IMR-90 (cell line): ENCODE data around the gene SLC7A7.

Experiments
- BHLHE40 ChIP-seq: fragments of 150-350 bp; IDR thresholded peaks from 2 replicates; pipeline ENCODE4 v1.6.1; 2016; ENCODE audit warnings: mild to moderate bottlenecking, low read depth, low read length
- CTCF ChIP-seq: conservative IDR thresholded peaks from 2 replicates; pipeline ENCODE4 v1.5.1; 2012; ENCODE audit warnings: mild to moderate bottlenecking, low read depth, low read length, improper control_type of control experiment
- MAFK ChIP-seq: IDR thresholded peaks from 2 replicates; pipeline ENCODE4 v1.6.1; 2012; ENCODE audit warnings: low read depth, low read length, improper control_type of control experiment
- POLR2A ChIP-seq: IDR thresholded peaks from 2 replicates; pipeline ENCODE4 v1.6.1; 2012; ENCODE audit warnings: mild to moderate bottlenecking, low read depth, low read length
- RAD21 ChIP-seq: IDR thresholded peaks from 2 replicates; pipeline ENCODE4 v1.6.1; 2012; ENCODE audit warnings: low read length, improper control_type of control experiment
- TF ChIP-seq, protein P1 (sequence below): fragments of 150-350 bp; IDR thresholded peaks from 2 replicates; pipeline ENCODE4 v1.6.1; 2017; ENCODE audit warnings: mild to moderate bottlenecking, antibody characterized with exemption, low read length, low read depth

GRCh38 chr14:22838631-22839041 is 23.4 kb upstream of the SLC7A7 start:
- TF ChIP-seq CTCF, result no peak
- TF ChIP-seq POLR2A, result peak; percentile 5; the same call in 1 of the 2 replicates
- TF ChIP-seq BHLHE40, result no peak
- 0 out of 2 replicates have a peak, but pooled peaks have one; percentile 4 for TF ChIP-seq RAD21
- no peak for TF ChIP-seq MAFK
- TF ChIP-seq, protein P1, sequence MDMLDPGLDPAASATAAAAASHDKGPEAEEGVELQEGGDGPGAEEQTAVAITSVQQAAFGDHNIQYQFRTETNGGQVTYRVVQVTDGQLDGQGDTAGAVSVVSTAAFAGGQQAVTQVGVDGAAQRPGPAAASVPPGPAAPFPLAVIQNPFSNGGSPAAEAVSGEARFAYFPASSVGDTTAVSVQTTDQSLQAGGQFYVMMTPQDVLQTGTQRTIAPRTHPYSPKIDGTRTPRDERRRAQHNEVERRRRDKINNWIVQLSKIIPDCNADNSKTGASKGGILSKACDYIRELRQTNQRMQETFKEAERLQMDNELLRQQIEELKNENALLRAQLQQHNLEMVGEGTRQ, result no peak
